Inflammatory macrophage treated with lipopolysaccharide for 4 hours (primary cell): ENCODE results near the gene CDH1.
"Not testable (repeated sequence)": the region's sequence is repeated elsewhere in the genome, so short reads cannot be mapped to it uniquely, and the experiment has no call there.

Experiments used
- DNase-seq: peaks from one replicate; pipeline ENCODE4 v3.0.0-alpha.2; 2020

CDH1 gene

DNA sequence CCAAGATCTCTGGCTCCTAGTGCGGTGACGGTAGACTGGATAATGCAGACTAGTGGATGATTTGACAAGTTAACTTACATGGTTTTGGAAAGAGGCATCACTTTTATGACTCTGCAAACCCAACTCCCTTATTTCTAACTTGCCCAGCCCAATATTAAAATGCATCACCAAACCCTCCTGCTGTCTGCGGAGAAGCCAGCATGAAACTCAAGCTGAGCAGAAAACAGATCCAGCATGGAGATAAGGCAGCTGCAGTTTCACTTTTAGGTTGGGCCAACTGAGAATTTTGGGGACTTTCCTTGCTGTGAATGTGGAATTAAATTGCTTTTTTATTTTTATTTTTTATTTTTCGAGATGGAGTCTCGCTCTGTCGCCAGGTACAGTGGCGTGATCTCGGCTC lies 27.8 kb downstream of the CDH1 start:
- DNase-seq, result no peak

DNA sequence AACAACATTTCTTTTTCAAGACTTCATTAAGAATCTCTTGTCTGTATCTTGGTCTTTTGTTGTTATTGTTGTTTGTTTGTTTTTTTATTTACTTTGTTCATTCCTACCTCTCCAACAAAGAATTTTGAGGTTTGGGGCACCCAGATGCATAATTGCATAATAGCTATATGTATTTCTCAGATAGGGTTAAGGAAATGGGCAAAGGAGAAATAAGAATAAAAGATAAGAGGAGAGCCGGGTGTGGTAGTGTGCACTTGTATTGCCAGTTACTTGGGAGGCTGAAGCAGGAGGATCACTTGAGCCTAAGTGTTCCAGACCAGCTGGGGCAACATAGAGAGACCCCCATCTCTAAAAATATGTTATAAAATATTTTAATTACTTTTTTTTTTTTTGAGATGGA lies 30.5 kb downstream of the CDH1 start:
- DNase-seq, result no peak

DNA sequence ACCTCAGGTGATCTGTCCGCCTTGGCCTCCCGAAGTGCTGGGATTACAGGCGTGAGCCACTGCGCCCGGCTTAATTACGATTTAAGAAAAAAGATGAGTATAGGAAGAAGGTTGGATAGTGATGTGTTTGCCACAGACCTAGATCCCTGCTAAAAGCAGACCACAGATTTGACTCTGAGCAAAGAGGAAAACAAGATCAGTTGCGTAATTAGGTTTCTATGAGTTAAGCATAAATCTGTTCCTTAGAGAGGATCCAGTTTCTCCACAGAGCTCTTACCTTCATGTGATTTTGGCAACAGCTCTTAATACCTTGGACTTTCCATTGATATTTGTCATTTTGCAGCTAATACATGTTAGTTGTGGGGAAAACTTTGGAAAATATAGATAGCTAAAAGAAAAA lies 31.1 kb downstream of the CDH1 start:
- no peak for DNase-seq

DNA sequence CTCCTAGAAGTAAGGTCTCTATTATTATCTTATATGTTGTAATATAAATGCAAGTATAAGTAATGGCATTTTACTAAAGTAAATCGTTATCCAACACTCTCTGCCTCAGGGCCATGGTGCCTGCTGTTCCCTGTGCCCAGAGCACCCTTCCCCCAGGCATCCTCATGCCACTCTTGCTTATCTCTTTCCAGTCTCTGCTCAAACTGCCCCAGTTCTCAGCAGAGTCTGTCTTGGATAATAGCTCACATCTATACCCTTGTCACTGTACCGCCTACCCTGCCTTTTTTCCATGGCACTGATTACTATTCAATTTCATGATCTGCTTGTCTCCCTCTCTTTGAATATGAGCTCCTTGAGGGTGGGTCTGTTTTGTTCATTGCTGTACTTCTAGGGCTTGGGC lies 31.7 kb downstream of the CDH1 start:
- no peak for DNase-seq

DNA sequence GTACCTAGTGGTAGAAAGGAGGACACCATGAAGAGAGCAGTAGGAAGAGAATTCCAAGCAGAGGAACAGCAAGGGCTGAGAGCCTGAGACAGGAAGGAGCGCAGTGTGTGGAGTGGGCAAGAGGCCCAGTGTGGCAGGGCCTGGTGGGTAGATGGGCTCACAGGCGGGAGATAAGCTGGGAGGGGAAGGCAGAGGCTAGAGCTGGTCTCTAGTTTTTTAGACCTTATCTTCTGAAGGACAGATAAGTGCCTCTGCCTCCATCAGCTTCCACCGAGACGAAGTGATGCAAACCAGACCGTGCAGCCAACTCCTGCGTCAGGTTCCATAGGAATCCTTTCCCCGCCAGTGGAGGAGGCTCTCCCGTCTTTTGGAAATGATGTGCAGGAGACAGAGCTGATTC lies 33.6 kb downstream of the CDH1 start:
- DNase-seq, result no peak

DNA sequence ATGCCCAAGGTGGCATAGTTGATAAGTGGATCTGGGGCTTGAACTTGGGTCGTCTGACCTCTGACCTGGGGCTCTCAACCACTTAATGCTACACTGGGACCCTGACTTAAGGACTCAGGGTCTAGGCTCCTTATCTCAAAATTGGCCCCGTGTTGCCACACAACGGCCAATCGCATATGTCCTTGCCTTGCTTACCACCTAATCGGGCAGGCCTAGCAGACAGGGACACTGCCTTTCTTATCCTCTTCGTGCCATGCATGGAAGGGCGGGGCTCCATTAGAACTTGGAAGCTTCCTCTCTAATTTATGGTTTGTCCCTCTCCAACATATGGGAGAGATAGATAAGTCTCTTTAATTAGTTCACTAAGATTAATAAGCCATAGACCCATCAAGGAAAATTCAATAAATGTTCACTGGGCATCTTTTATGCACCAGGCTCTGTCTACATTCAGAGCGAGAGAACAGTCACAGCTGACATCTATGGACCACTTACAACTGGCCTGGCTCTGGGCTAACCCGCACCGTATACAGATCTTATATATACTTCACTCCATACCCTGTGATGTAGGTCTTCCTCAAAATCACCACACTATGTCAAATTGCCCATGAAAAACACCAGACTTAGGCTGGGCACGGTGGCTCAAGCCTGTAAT lies 35.1 kb downstream of the CDH1 start:
- no peak for DNase-seq

DNA sequence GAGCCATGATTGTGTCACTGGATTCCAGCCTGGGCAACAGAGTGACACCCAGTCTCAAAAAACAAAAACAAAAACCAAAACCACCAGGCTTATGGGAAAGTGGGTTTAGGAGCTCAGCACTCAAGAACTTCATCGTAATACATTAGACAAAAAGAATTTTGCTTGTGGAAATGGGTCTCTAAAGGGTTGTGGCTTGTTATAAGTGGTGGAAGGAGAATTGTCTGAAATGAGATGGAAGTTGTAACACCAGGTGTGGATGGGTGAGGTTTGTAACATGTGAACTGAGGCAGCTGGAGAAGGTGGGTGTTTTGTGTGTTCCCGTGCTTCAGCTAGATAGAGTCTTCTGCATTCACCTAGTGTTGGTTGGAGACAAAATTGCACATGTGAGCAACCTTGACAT lies 35.8 kb downstream of the CDH1 start:
- DNase-seq, result no peak

DNA sequence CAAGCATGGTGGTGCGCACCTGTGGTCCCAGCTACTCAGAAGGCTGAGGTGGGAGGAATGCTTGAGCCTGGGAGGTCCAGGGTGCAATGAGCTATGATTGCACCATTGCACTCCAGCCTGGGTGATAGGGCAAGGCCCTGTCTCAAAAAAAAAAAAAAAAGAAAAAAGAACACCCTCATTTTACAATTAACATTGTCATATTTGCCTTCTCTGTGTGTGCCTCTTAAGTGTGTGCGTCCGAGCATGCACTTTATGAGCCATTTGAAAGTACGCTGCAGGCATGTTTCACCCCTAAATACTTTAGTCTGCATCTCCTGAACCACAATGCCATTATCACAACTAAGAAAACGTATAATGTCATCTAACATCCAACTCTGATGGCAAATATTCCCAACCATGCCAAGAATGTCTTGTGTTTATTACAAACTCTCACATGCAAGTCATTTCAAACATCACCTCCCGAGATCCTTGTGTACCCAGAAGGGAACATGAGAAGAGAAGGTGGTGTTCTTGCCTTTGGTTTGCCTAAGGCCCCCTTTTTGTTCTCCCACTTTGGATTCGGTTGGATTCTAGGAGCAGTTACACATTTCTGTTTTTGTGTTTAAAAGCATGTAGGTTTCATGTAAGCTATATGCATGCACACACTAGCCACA lies 38.0 kb downstream of the CDH1 start:
- no peak for DNase-seq

DNA sequence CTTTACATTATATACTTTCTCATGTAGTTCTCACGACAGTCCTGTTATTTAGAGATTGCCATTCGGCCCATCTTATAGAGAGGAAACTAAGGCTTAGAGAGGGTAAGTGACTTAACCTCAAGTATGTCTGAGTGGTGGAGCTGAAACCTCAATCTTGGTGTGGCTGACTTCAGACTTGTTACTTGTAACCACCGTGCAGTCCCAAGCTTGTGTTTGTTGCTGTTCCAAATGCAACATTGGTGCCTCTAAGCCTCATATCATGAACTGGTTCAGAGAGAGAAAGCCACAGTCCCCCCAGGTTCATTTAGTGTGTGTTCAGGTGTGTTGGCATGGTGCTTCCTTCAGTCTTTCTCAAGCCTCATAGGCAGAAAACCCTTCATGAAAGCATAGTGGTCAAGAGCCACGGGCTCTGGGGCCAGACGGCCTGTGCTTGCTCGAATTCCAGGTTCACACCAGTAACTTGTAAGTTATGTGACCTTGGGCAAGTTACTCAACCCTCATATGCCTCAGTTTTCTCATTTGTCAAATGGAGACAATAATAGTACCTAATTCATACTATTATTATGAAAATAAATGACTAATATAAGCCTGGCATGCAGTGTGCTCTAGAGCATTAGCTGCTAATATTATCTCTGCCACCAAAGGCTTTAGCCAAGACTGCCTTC lies 39.9 kb downstream of the CDH1 start:
- no peak for DNase-seq

DNA sequence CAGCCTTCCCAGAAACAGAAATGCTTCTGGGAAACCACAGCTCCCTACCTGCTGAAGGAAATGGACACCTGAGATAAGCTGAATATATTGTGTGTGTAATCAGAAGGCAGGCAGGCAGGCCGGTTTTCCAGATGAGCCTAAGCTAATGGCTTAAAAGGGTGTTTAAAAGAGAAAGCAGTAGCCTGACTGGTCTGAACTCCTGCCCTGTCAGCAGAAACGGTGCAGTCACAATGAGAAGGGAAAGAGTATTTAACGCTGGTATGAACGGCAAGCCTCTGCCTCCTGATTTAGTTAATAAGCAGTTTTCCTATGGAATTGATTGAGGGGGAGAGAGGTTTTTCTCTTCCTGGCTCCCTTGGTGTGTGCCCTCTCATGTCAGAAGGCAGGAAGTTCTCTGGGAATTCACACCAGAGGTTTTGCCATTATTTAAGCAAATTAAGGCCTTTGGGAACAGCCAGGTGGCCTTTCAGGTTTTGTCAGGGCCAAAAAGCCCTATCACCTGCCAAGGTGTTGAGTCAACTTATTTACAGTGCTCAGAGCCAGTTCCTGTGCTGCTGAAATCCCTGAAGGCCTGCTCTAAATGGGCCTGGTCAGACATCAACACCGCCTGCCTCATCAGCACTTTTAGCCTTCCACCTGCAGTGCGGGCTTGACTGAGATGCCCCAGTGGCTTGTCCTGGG lies 41.6 kb downstream of the CDH1 start:
- DNase-seq, result no peak

DNA sequence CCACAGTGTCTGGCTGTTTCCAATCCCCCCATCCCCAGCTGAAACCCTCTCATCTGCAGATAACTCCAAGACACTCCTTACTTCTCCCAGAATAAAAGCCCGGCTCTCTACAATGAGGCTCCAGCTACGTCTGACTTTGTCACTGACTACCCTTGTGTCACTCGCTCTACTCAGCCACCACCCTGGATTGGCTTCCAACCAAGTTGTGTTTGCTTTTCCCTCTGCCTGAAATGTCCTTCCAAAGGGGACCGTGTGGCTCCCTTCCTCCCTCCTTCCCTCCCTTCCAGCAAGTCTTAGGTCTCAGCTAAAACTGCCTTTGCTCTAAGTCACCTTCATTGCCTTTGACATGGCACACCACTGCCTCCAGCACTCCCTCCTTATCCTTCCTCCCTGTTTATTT lies 42.8 kb downstream of the CDH1 start:
- DNase-seq, result no peak

DNA sequence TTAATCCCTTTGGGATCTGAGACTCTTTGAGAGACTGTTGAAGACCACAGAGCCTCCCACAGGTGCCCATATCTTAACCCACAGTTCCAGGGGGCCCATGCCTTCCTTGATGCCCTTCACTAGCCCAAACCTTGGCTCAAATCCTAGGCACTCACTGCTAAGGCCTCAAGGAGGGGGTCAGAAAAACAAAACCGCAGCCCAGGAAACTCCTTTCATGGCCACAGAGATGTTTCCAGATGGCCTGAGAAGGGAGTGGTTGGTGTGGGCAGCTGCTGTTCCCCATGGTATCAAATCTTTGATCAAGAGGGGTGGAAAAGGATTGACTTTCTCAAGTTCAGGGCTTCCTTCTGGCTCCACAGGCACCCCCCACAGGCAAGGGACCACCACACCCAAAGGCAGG lies 44.7 kb downstream of the CDH1 start:
- no peak for DNase-seq

DNA sequence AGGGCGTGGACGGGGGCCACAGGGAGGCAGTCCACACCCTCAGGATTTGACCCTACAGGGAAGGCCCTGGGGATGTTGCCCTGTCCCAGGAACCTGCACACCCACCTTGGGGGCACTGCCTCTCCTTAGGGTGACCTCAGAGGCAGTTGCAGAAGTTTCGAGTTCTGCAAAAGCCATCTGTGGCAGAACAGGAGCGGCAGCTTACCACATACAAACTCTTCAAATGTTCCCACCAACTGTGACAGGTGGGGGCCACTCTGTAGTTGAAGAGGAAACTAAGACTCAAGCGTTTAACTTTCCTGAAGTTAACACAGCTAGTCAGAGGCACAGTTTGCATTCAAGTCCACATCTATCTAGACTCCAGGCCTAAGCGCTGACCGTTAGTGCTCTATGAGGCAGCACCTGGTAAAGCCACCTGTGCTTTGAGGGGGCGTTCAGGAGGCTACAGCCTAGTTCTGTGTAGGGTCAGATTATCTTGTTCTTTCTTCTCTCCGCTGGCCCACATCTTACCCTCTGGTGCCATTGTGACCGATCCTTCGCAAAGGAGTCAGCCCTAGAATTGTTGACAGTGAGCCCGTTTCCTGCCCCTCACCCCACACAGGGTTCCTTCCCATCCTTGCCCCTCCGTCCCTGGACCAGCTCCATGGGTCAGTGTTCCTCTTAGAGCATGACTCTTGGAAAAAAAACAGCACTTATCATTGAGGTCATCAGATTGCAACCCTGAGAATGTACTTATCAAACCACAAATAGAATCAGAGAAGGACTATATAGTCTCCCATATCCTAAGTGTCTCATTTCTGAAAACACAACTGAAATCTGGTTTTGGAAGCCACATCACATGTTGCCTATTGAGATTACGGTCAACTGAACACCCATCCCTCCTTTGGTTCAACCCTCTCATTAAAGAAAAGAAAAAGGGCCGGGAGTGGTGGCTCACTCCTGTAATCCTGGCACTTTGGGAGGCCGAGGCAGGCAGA lies 45.4 kb downstream of the CDH1 start:
- DNase-seq, result no peak

DNA sequence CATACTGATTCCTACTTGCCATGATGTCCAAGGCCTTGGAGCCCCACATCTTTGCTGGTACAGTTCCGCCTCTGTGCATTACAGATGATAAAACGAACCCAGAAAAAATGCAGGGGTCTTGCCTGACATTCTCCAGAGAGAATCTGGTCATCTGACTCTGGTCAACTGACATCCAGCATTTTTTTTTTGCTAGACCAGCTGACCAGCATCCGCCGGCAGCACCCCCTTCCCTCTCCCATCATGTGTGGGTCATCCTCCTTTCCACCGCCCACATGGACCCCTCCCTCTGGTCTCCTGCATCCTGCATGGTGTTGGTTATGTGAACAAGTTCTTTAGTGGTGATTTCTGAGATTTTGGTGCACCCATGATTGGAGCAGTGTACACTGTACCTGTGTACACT lies 47.1 kb downstream of the CDH1 start:
- DNase-seq, result no peak

DNA sequence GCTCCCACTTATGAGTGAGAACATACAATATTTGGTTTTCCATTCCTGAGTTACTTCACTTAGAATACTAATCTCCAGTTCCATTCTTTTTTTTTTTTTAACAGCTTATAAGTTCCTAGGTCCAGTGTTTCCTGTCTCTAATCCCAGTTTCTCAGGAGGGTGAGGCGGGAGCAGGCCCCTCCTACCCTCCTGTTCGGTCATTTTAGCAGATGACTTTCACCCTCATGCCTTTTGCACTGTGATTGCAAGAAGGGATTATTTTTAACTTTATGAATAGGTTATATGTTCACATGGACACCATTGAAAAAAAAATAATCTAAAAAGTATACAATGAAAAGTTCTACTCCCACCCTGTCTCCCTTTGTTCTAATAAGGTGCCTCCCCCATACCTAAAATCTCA lies 47.6 kb downstream of the CDH1 start:
- DNase-seq, result no peak

DNA sequence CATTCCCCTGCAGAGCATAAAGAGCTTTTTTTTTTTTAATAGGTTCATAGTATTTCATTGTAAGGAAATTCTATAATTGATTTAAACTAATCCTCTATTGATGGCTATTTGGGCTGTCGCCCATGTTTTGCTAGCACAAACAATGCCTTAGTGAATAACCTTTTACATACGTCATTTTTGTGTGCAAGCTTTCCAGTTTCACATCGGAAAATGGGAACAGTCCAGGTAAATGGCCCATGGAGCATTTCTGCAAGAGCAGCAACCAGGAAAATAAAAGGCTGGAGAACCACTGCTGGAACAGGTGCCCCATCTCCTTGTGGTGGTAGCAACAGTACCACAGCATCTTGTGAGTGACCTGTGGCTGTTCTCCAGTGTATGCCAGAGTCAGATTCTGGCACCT lies 48.6 kb downstream of the CDH1 start:
- no peak for DNase-seq

DNA sequence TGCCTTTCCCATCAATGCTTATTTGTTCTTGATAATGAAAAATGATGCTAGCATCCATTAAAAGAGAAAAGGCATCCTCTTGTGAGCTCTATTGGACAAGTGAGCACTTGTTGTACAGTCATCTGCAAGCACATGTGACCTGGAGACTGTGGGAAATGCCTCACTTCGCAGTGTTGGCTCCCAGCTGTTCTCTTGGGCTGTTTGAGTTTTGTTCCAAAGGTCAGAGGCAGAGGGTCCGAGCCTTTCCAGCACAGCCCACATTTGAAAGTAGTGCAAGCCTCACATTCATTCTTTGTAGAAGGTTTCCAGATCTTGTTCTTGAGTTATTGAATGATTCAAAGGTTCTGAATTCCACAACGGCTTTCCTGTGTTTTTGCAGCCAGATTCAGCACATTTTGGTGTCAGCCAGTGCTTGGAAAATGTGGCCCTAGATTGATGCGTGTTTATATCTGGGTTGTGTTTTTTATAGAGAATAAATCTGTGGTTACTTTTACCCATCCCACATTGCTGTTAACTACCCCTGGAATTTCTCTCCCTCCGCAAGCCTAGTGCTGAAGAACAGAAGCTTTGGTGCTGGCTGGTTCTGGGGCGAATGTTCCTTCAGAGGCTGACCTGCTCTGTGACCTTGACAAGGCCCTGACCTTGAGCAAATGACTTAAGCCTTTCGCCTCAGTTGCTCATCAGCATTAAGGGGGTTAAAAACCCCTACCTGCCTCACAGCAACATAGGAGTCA lies 49.8 kb downstream of the CDH1 start:
- DNase-seq, result no peak

DNA sequence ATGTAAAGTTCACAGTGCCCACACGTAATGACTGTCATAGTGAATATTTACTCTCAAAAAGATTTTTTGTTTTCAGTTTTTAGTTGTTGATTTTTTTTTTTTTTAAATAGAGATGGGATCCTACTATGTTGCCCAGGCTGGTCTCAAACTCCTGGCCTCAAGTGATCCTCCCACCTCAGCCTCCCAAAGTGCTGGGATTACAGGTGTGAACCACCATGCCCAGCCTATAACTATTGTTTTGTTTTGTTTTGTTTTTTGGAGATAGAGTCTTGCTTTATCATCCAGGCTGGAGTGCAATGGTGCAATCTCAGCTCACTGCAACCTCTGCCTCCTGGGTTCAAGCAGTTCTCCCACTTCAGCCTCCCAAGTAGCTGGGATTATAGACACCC lies 50.3 kb downstream of the CDH1 start:
- DNase-seq, result not testable (repeated sequence)

DNA sequence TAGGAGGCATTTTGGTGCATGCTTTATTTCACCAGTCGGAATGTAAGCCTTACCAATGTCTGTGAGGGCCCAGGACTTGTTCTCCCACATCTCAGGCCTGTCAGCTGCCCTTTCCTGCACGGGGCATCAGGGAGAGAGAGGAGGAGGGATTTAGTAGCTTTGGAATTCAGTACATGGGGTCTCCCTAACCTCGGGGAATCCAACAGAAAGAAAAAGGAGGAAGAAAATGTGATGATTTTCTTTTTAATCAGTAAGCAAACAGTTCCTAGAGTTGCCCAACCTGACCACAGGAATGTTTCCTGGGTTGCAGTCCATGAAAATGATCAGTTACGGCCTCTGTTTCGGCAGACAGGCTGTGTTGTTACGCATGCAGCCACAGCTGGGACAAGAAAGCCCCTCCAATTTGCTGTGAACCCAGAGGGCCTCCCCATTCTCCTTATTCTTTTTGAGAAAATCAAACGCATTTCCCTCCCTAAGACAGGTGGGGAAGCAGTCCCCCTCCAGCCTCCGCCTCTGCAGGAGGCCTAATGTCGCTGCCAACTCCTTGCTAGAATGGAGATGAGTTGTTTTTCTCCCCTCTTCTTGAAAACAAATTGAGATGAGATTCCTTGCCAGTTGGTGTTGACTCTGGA lies 53.2 kb downstream of the CDH1 start:
- DNase-seq, result no peak

DNA sequence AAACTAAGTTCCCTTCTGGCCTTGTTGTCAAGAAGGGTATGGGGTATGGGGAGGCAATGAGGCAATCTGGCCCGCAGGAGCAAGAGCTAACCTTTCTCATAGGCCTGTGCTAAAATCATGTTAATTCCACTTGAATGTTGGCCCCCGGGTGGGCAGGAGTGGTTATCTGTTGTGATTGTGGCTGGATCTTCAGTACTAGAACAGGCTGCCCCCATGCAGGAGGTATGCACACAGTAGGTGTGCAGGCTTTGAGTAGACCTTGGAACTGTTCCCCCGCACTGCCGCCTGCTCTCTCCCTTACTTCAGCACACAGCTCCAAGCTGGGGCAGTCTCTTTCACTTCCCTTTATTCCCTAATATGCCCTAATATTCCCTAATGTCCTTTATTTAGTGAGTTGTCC lies 53.9 kb downstream of the CDH1 start:
- no peak for DNase-seq

DNA sequence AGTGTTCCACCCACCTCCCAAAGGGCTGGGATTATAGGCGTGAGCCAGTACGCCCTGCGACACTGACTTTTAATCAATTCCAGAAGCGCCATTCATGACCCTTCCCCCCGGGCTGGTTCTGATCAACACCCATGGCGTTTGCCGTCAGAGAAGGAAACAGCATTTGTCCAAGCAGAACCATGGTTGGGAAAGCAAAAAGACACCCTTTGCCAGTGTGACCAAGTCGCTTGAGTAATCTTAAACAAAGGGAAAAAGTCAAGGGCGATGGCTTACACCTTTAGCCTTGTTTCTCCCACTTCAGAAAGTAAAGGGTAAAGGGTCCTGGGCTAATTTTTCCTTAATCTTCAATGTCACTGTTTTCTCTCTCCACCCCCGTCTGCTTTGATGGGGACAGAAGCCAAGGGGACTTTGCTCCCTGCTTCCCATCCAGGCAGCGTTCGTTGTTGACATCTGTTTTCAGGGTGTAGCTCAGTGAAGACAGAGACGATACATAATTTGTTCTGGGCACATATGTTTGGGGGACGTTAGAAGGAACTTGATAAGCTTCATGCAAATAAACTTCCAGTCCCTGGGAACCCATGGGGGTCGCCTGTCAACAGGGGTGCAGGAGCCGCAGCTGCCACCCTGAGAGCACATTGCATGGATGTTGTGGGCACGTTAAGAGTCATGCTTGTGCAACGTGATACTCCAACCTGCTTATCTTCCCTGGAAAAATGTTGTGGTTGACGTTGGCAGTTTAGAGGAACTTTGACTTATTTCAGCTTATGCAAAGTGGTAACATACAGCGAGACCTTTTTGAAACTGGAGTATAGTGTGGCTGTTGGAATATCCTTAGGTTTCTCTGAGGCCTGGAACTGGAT lies 55.6 kb downstream of the CDH1 start:
- DNase-seq, result peak; percentile 2
